Tibial artery (tissue), 4 donors: Measurements from ENCODE around the gene ADARB2.

Experiments
- DNase-seq, 2 donors: peaks; one replicate each; pipeline ENCODE4 v3.0.0-alpha.2; 2019
- H3K27ac ChIP-seq, 2 donors: fragments of 200-600 bp; sonication (generic) in 1 of 2; 1 replicate in 1 of 2; 2 replicates in 1 of 2; pipeline ENCODE4 v1.5.1; 2018 to 2019; ENCODE audit warnings: mild to moderate bottlenecking in 1 of 2
- H3K27me3 ChIP-seq, 2 donors: fragments of 200-600 bp; sonication (generic) in 1 of 2; one replicate each; pipeline versions ENCODE4 v1.5.1 to v1.6.0; 2016 to 2019
- H3K36me3 ChIP-seq, 3 donors: fragments of 200-600 bp; sonication (generic) in 2 of 3; one replicate each; pipeline ENCODE4 v1.5.1; 2016 to 2019; ENCODE audit warnings: mild to moderate bottlenecking in 2 of 3
- H3K4me1 ChIP-seq, 4 donors: fragments of 200-600 bp; sonication (generic) in 2 of 4; 1 replicate in 3 of 4; 2 replicates in 1 of 4; pipeline ENCODE4 v1.5.1; 2016 to 2019
- H3K4me3 ChIP-seq, 2 donors: fragments of 200-600 bp; sonication (generic) in 1 of 2; 1 replicate in 1 of 2; 2 replicates in 1 of 2; pipeline ENCODE4 v1.5.1; 2018 to 2019; ENCODE audit warnings: mild to moderate bottlenecking in 2 of 2
- H3K9me3 ChIP-seq, 3 donors: fragments of 200-600 bp; sonication (generic) in 1 of 3; one replicate each; pipeline ENCODE4 v1.5.1; 2016 to 2019
- CTCF ChIP-seq, 2 experiments: fragments of 200-600 bp in 1 of 2; fragments of 450-650 bp in 1 of 2; IDR thresholded peaks; one replicate each; pipeline ENCODE4 v1.5.1; 2017 to 2019; ENCODE audit warnings: antibody characterized with exemption in 2 of 2, mild to moderate bottlenecking in 1 of 2, moderate library complexity in 1 of 2
- intact Hi-C: fragments of 100-400 bp; cut with DNase I; formaldehyde crosslinking; loops from one replicate; pipeline ENCODE4 v1.15.0; 2023; ENCODE audit warnings: low total_unique reads

ADARB2 gene

GRCh38 chr10:1147810-1148209, 589.5 kb downstream of the ADARB2 start:
- H3K9me3 ChIP-seq, result peaks cover 0 to 11% (median 10%) of the 10 kb centered on the region in 3 donors
- H3K4me3 ChIP-seq, result no peak overlapping the region
- H3K27ac ChIP-seq, result no peak overlapping the region
- no peaks in the 10 kb centered on the region for H3K4me1 ChIP-seq
- no peaks in the 10 kb centered on the region for H3K27me3 ChIP-seq
- no peak for TF ChIP-seq CTCF (IDR thresholded peaks at IDR 0.05)
- intact Hi-C loops, result no loop called here
- DNase-seq, result no peak
- no peaks in the 10 kb centered on the region for H3K36me3 ChIP-seq

DNA sequence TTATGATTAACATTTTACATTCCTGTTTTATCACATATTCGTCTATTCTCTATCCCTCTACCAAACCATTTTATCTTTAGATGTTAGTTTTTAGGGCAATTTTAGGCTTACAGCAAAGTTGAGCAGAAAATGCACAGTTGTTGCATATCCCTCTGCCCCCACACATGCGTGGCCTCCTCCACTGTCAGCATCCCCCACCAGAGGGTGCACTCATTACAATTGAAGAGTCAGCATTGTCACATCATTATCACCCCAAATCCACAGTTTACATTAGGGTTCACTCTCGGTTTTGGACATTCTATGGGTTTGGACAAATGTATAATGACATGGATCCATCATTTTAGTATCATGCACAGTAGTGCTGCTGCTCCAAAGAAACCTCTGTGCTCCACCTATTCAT, 594.7 kb downstream of the ADARB2 start:
- H3K27ac ChIP-seq, result no peak overlapping the region
- no peaks in the 10 kb centered on the region for H3K36me3 ChIP-seq
- no peak for TF ChIP-seq CTCF (IDR thresholded peaks at IDR 0.05)
- intact Hi-C loops, result no loop called here
- no peak for DNase-seq
- H3K4me3 ChIP-seq, result no peak overlapping the region
- no peaks in the 10 kb centered on the region for H3K27me3 ChIP-seq
- no peaks in the 10 kb centered on the region for H3K4me1 ChIP-seq
- peaks cover 4 to 24% (median 15%) of the 10 kb centered on the region in 3 donors for H3K9me3 ChIP-seq

GRCh38 chr10:1141701-1142100, 595.6 kb downstream of the ADARB2 start:
- intact Hi-C loops, result no loop called here
- Histone ChIP-seq H3K9me3 (peaks cover 4 to 17% (median 14%) of the 10 kb centered on the region in 3 donors), H3K27ac (no peak overlapping the region), H3K36me3 (no peaks in the 10 kb centered on the region), H3K4me3 (no peak overlapping the region), H3K4me1 (no peaks in the 10 kb centered on the region), H3K27me3 (no peaks in the 10 kb centered on the region)
- no peak for TF ChIP-seq CTCF (IDR thresholded peaks at IDR 0.05)
- DNase-seq, result no peak

GRCh38 chr10:1141261-1141660, 596.1 kb downstream of the ADARB2 start:
- H3K4me3 ChIP-seq, result no peak overlapping the region
- intact Hi-C loops, result no loop called here
- no peak overlapping the region for H3K27ac ChIP-seq
- H3K27me3 ChIP-seq, result no peaks in the 10 kb centered on the region
- no peaks in the 10 kb centered on the region for H3K4me1 ChIP-seq
- no peak for TF ChIP-seq CTCF (IDR thresholded peaks at IDR 0.05)
- H3K36me3 ChIP-seq, result no peaks in the 10 kb centered on the region
- peaks cover 4 to 13% (median 10%) of the 10 kb centered on the region in 3 donors for H3K9me3 ChIP-seq
- DNase-seq, result no peak

DNA sequence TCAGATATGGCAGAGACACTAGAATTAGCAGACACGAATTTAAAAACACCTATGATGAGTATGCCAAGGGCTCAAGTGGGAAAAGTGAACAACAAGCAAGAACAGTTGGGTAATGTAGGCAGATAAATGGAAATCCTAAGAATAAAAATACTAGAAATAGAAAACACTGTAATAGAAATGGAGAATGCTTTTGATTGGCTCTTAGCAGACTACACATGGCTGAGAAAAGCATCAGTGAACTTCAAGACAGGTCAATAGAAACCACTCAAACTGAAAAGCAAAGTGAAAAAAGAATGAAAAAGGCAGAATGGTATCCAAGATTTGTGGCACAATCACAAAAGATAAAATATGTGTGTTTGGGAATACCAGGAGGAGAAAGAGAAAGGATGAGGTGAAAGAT, 598.8 kb downstream of the ADARB2 start:
- intact Hi-C loops, result no loop called here
- Histone ChIP-seq H3K36me3 (no peaks in the 10 kb centered on the region), H3K27ac (no peak overlapping the region), H3K27me3 (no peaks in the 10 kb centered on the region), H3K4me3 (no peak overlapping the region), H3K9me3 (peaks cover 4 to 12% (median 5%) of the 10 kb centered on the region in 3 donors), H3K4me1 (no peaks in the 10 kb centered on the region)
- no peak for DNase-seq
- no peak for TF ChIP-seq CTCF (IDR thresholded peaks at IDR 0.05)
